ENCODE results near the gene CCDC86.

The CCDC86 gene

GRCh38 chr11:60831501-60832079, 10.3 kb upstream of the CCDC86 start:
- DNase-seq = no peak

- DNase-seq = no peak
Measured at GRCh38 chr11:60834742-60835533, 7.0 kb upstream of the CCDC86 start.

GRCh38 chr11:60835534-60835846, 6.4 kb upstream of the CCDC86 start:
- no peak for DNase-seq

- DNase-seq = no peak
Measured at GRCh38 chr11:60836866-60837515, 4.9 kb upstream of the CCDC86 start.

GRCh38 chr11:60838132-60838531, 3.8 kb upstream of the CCDC86 start:
- no peak for DNase-seq

- DNase-seq = no peak
Measured at GRCh38 chr11:60840470-60841430, 1.2 kb upstream of the CCDC86 start.

- DNase-seq = no peak
Measured at GRCh38 chr11:60842668-60843600, 1.0 kb downstream of the CCDC86 start.

- no peak for DNase-seq
Measured at GRCh38 chr11:60844045-60844869, 2.3 kb downstream of the CCDC86 start.

- DNase-seq = no peak
Measured at GRCh38 chr11:60844870-60845221, 2.9 kb downstream of the CCDC86 start.

GRCh38 chr11:60845338-60845737, 3.4 kb downstream of the CCDC86 start:
- DNase-seq = no peak

GRCh38 chr11:60847281-60847680, 5.4 kb downstream of the CCDC86 start:
- no peak for DNase-seq

- DNase-seq = no peak
Measured at GRCh38 chr11:60847896-60848295, 6.0 kb downstream of the CCDC86 start.

GRCh38 chr11:60848714-60849151, 6.8 kb downstream of the CCDC86 start:
- DNase-seq = no peak

- no peak for DNase-seq
Measured at GRCh38 chr11:60849641-60850520, 8.0 kb downstream of the CCDC86 start.

- no peak for DNase-seq
Measured at GRCh38 chr11:60851327-60852104, 9.6 kb downstream of the CCDC86 start.

- no peak for DNase-seq
Measured at GRCh38 chr11:60852117-60852981, 10.4 kb downstream of the CCDC86 start.

GRCh38 chr11:60852982-60853950, 11.4 kb downstream of the CCDC86 start:
- DNase-seq = no peak
